DOHH2 (cell line): ENCODE measurements around the gene DNAJC5G.

Experiments used
- EZH2phosphoT487 ChIP-seq: fragments of 200-600 bp; sonication (generic); IDR thresholded peaks from 2 replicates; pipeline ENCODE4 v1.6.1; 2017; ENCODE audit warnings: borderline replicate concordance, mild to moderate bottlenecking, antibody characterized with exemption, low read length, moderate library complexity, mixed read lengths
- TF ChIP-seq, protein P1 (sequence below): fragments of 200-600 bp; sonication (generic); IDR thresholded peaks from one replicate; pipeline ENCODE4 v1.5.1; 2014; ENCODE audit warnings: antibody characterized with exemption, mild to moderate bottlenecking, low read depth, low read length; ENCODE audit not compliant: poor library complexity, severe bottlenecking

DNA sequence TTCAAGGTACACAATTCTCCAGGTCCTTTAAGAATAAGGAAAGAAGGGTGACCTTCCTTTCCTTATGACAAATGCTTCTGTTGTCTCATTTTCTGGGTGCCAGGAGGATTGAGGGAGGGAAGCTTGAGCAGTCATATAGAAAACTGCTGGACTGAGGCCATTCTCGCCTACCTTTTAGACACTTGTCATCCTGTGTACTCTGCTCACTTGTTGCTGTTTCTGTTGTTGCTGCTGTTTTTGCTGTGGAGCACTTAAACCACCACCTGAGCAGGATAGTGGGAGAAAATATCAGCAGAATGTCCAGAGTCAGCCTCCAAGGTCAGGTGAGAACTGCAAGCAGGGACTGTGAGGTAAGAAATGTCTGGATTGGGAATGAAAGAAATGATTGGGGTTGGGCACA lies 2.8 kb downstream of the DNAJC5G start:
- TF ChIP-seq, protein P1, sequence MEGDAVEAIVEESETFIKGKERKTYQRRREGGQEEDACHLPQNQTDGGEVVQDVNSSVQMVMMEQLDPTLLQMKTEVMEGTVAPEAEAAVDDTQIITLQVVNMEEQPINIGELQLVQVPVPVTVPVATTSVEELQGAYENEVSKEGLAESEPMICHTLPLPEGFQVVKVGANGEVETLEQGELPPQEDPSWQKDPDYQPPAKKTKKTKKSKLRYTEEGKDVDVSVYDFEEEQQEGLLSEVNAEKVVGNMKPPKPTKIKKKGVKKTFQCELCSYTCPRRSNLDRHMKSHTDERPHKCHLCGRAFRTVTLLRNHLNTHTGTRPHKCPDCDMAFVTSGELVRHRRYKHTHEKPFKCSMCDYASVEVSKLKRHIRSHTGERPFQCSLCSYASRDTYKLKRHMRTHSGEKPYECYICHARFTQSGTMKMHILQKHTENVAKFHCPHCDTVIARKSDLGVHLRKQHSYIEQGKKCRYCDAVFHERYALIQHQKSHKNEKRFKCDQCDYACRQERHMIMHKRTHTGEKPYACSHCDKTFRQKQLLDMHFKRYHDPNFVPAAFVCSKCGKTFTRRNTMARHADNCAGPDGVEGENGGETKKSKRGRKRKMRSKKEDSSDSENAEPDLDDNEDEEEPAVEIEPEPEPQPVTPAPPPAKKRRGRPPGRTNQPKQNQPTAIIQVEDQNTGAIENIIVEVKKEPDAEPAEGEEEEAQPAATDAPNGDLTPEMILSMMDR = no peak
- TF ChIP-seq EZH2phosphoT487 = no peak
